ENCODE measurements around the gene CFAP68. TPM values are rescaled to one million over a fixed set of nuclear protein-coding genes. Genes with fewer than 3 reads are reported as not detected.
A peak's percentile ranks its signal among the peaks of the same experiment; 100 is the strongest.

The CFAP68 gene
- total and polyA plus RNA-seq, 9 of the 15 experiments (the other 6 are each of a cell fraction or from before 2014, with no cell fraction given): 22.8 to 72.3 (median 52.5) TPM

- no peak overlapping the region for H3K27ac ChIP-seq (ENCODE audit: extremely low read depth, low read depth, low read length)
- 42% methylated on average over 2 of the region's 2 CpGs for WGBS (ENCODE audit: insufficient coverage, low coverage, missing lambda C conversion rate)
- POLR2A ChIA-PET: interaction anchor here (0.8 to 1.1 kb wide), 2 partner anchors 15 to 24 kb away, joined by 3 to 7 read pairs; partner anchors contain the start of gene ALG9
- no peak for DNase-seq (ENCODE audit: extremely low read depth in 1 of 4, low spot score in 3 of 4)
- no peak overlapping the region for H3K4me3 ChIP-seq
- peaks cover 0 to 9% of the 10 kb centered on the region in 2 experiments; a peak in 2 of 5 replicates for H3K4me1 ChIP-seq (replicated peaks in 1 of 2; ENCODE audit: control insufficient read depth in 2 of 2, insufficient read depth in 2 of 2, low read length in 2 of 2)
- no peaks in the 10 kb centered on the region for H4K20me1 ChIP-seq (replicated peaks; ENCODE audit: control insufficient read depth, insufficient read depth, low read length)
- CTCF ChIA-PET (ENCODE audit: low intra/inter-chr PET ratio): no interaction called here
- no peaks in the 10 kb centered on the region for H3K9me3 ChIP-seq (replicated peaks; ENCODE audit: control insufficient read depth, insufficient read depth, low read depth, low read length)
- H3K36me3 ChIP-seq (ENCODE audit: control insufficient read depth, insufficient read depth, low read length): no peaks in the 10 kb centered on the region
- H3K4me2 ChIP-seq (ENCODE audit: insufficient read depth, low read length): no peak overlapping the region
- H3K9me1 ChIP-seq (ENCODE audit: control insufficient read depth, insufficient read depth, low read length): no peaks in the 10 kb centered on the region
- H3K79me2 ChIP-seq (ENCODE audit: control insufficient read depth, insufficient read depth, low read length): no peaks in the 10 kb centered on the region
- H3K9ac ChIP-seq (ENCODE audit: insufficient read depth in 1 of 2, low read depth in 2 of 2, low read length in 2 of 2): no peak overlapping the region
- no peaks in the 10 kb centered on the region for H3K27me3 ChIP-seq (ENCODE audit: control insufficient read depth in 2 of 2, insufficient read depth in 2 of 2, low read length in 2 of 2)
- FAIRE-seq: no peak
- no peak for ATAC-seq
- H2AFZ ChIP-seq (ENCODE audit: low read depth, low read length): no peak overlapping the region
- no TSS peak for BruUV-seq (replicated peaks)
- TF ChIP-seq CEBPB (tag; IDR thresholded peaks at IDR 0.05): peak; percentile 91
- TF ChIP-seq SPI1 (IDR thresholded peaks at IDR 0.05; ENCODE audit: borderline replicate concordance, low read depth, low read length): no peak
- peak; percentile 54; the same call in 1 of the 2 replicates for TF ChIP-seq CEBPG (CRISPR knock-in tag; IDR thresholded peaks at IDR 0.05)
- peak; percentile 53 to 75 for TF ChIP-seq CEBPG (tag; conservative IDR thresholded peaks at IDR 0.05 in 1 of 2, IDR thresholded peaks at IDR 0.05 in 1 of 2)
- intact Hi-C loops (cut with micrococcal nuclease) (no loop called here), in situ Hi-C loops (cut with MboI) (no loop called here)
Observed at GRCh38 chr11:111886844-111887243, 7.5 kb downstream of the CFAP68 start.

GRCh38 chr11:111905411-111905810, 26.1 kb downstream of the CFAP68 start:
- TF ChIP-seq ZZZ3 (IDR thresholded peaks at IDR 0.05): no peak
- TF ChIP-seq FOSL1 (tag; conservative IDR thresholded peaks at IDR 0.05): no peak
- Histone ChIP-seq H3K36me3 (ENCODE audit: control insufficient read depth, insufficient read depth, low read length) (no peaks in the 10 kb centered on the region), H4K20me1 (replicated peaks; ENCODE audit: control insufficient read depth, insufficient read depth, low read length) (no peaks in the 10 kb centered on the region), H3K4me3 (no peak overlapping the region), H3K27ac (ENCODE audit: extremely low read depth, low read depth, low read length) (no peak overlapping the region), H3K27me3 (ENCODE audit: control insufficient read depth in 2 of 2, insufficient read depth in 2 of 2, low read length in 2 of 2) (no peaks in the 10 kb centered on the region), H3K9ac (ENCODE audit: insufficient read depth in 1 of 2, low read depth in 2 of 2, low read length in 2 of 2) (no peak overlapping the region), H3K9me1 (ENCODE audit: control insufficient read depth, insufficient read depth, low read length) (no peaks in the 10 kb centered on the region), H2AFZ (ENCODE audit: low read depth, low read length) (no peak overlapping the region), H3K9me3 (replicated peaks; ENCODE audit: control insufficient read depth, insufficient read depth, low read depth, low read length) (peaks cover 5% of the 10 kb centered on the region; the same call in 1 of the 2 replicates), H3K4me2 (ENCODE audit: insufficient read depth, low read length) (no peak overlapping the region), H3K79me2 (ENCODE audit: control insufficient read depth, insufficient read depth, low read length) (no peaks in the 10 kb centered on the region), H3K4me1 (replicated peaks in 1 of 2; ENCODE audit: control insufficient read depth in 2 of 2, insufficient read depth in 2 of 2, low read length in 2 of 2) (peaks cover 7 to 15% of the 10 kb centered on the region in 2 experiments; a peak in 4 of 5 replicates)
- ATAC-seq (no peak), DNase-seq (ENCODE audit: extremely low read depth in 1 of 4, low spot score in 3 of 4) (no peak), FAIRE-seq (no peak)
- intact Hi-C loops (cut with micrococcal nuclease) (no loop called here), in situ Hi-C loops (cut with MboI) (no loop called here)
- BruUV-seq (replicated peaks): no TSS peak
- 47% methylated on average over 2 of the region's 2 CpGs for WGBS (ENCODE audit: insufficient coverage, low coverage, missing lambda C conversion rate)
- CTCF ChIA-PET (ENCODE audit: low intra/inter-chr PET ratio): no interaction called here
- POLR2A ChIA-PET: no interaction called here
